Measurements from ENCODE around the gene KY. TPM values are rescaled to one million over a fixed set of nuclear protein-coding genes. Genes with fewer than 3 reads are reported as not detected.

The KY gene
- total RNA-seq, 1 experiment from 2014 or later, result not detected

- Histone ChIP-seq H3K27me3 (replicated peaks; ENCODE audit: insufficient read depth, low read depth, low read length, poor library complexity) (peaks cover 2% of the 10 kb centered on the region), H3K36me3 (ENCODE audit: insufficient read depth, low read length, poor library complexity, severe bottlenecking) (no peaks in the 10 kb centered on the region), H3K9me3 (ENCODE audit: low read depth, low read length, poor library complexity, severe bottlenecking) (no peaks in the 10 kb centered on the region), H3K4me1 (ENCODE audit: insufficient read depth, low read length, poor library complexity, severe bottlenecking) (no peaks in the 10 kb centered on the region), H3K27ac (ENCODE audit: low read depth, low read length, poor library complexity, severe bottlenecking) (no peak overlapping the region), H3K4me3 (ENCODE audit: low read depth, low read length, poor library complexity, severe bottlenecking) (no peak overlapping the region)
- DNase-seq (ENCODE audit: low spot score), result no peak
- no TSS peak for BruUV-seq (replicated peaks)
- CTCF ChIA-PET, result no interaction called here
- intact Hi-C loops (cut with micrococcal nuclease; ENCODE audit: unreplicated experiment), result no loop called here
- POLR2A ChIA-PET (ENCODE audit: low non-redundant PET), result interaction anchor here (0.6 kb wide), 1 partner anchor 149 kb away, joined by 3 read pairs; no protein-coding TSS in a partner anchor
- no peak for TF ChIP-seq CTCF (conservative IDR thresholded peaks at IDR 0.05; ENCODE audit: low read depth, low read length)
- TF ChIP-seq EZH2 (IDR thresholded peaks at IDR 0.05; ENCODE audit: borderline replicate concordance, low read depth, low read length, poor library complexity, severe bottlenecking), result no peak
Measured at GRCh38 chr3:134663721-134664456, 13.1 kb upstream of the KY start.

DNA sequence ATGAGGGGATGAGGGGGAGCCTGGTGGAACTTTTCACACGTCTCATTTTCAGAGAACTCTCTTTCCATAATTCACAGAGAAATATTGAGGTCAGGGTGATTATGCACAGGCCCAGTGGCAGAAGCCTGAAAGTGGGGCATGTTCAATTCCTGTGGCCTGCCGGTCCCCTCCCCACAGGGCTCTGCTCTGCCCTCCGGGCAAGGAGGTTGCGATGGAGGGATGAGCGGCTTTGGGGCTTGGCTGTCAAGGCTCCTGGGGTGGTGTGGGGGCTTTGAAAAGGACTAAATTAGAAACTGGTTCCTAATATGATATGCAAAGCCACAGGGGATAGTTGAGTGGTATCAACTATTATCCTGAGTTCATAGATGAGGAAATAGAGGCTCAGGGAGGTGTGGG is 9.2 kb upstream of the KY start:
- DNase-seq (ENCODE audit: low spot score), result no peak
- ChIA-PET POLR2A (ENCODE audit: low non-redundant PET) (no interaction called here), CTCF (no interaction called here)
- Histone ChIP-seq H3K9me3 (ENCODE audit: low read depth, low read length, poor library complexity, severe bottlenecking) (no peaks in the 10 kb centered on the region), H3K27me3 (replicated peaks; ENCODE audit: insufficient read depth, low read depth, low read length, poor library complexity) (peaks cover 6% of the 10 kb centered on the region), H3K36me3 (ENCODE audit: insufficient read depth, low read length, poor library complexity, severe bottlenecking) (no peaks in the 10 kb centered on the region), H3K27ac (ENCODE audit: low read depth, low read length, poor library complexity, severe bottlenecking) (no peak overlapping the region), H3K4me1 (ENCODE audit: insufficient read depth, low read length, poor library complexity, severe bottlenecking) (no peaks in the 10 kb centered on the region), H3K4me3 (ENCODE audit: low read depth, low read length, poor library complexity, severe bottlenecking) (no peak overlapping the region)
- intact Hi-C loops (cut with micrococcal nuclease; ENCODE audit: unreplicated experiment), result no loop called here
- BruUV-seq (replicated peaks), result no TSS peak
- TF ChIP-seq EZH2 (IDR thresholded peaks at IDR 0.05; ENCODE audit: borderline replicate concordance, low read depth, low read length, poor library complexity, severe bottlenecking) (no peak), CTCF (conservative IDR thresholded peaks at IDR 0.05; ENCODE audit: low read depth, low read length) (no peak)

GRCh38 chr3:134659391-134660045 is 8.7 kb upstream of the KY start:
- no peak for TF ChIP-seq CTCF (conservative IDR thresholded peaks at IDR 0.05; ENCODE audit: low read depth, low read length)
- no peak for TF ChIP-seq EZH2 (IDR thresholded peaks at IDR 0.05; ENCODE audit: borderline replicate concordance, low read depth, low read length, poor library complexity, severe bottlenecking)
- H3K27ac ChIP-seq (ENCODE audit: low read depth, low read length, poor library complexity, severe bottlenecking), result no peak overlapping the region
- no peaks in the 10 kb centered on the region for H3K36me3 ChIP-seq (ENCODE audit: insufficient read depth, low read length, poor library complexity, severe bottlenecking)
- BruUV-seq (replicated peaks), result no TSS peak
- no peaks in the 10 kb centered on the region for H3K9me3 ChIP-seq (ENCODE audit: low read depth, low read length, poor library complexity, severe bottlenecking)
- peaks cover 9% of the 10 kb centered on the region for H3K27me3 ChIP-seq (replicated peaks; ENCODE audit: insufficient read depth, low read depth, low read length, poor library complexity)
- no peak for DNase-seq (ENCODE audit: low spot score)
- no peaks in the 10 kb centered on the region for H3K4me1 ChIP-seq (ENCODE audit: insufficient read depth, low read length, poor library complexity, severe bottlenecking)
- H3K4me3 ChIP-seq (ENCODE audit: low read depth, low read length, poor library complexity, severe bottlenecking), result no peak overlapping the region
- ChIA-PET POLR2A (ENCODE audit: low non-redundant PET) (no interaction called here), CTCF (no interaction called here)
- intact Hi-C loops (cut with micrococcal nuclease; ENCODE audit: unreplicated experiment), result no loop called here
